GM23338 (cell line): Measurements from ENCODE around the gene AXIN1. TPM values are rescaled to one million over a fixed set of nuclear protein-coding genes. Genes with fewer than 3 reads are reported as not detected.
A peak's percentile ranks its signal among the peaks of the same experiment; 100 is the strongest.

ENCODE experiments used
- ATAC-seq: fragments of 200-7000 bp; cut with Tn5 transposase; 3 replicates; pipeline ENCODE4 v1.9.1; 2020
- DNase-seq: peaks from one replicate; pipeline ENCODE4 v3.0.0-alpha.2; 2015; ENCODE audit warnings: low spot score
- H2AFZ ChIP-seq: fragments of 200-600 bp; sonication (generic); 2 replicates; pipeline ENCODE4 v1.8.0; 2016; ENCODE audit warnings: antibody characterized with exemption, mild to moderate bottlenecking, moderate library complexity
- H3F3A ChIP-seq: fragments of 200-600 bp; sonication (generic); replicated peaks from 2 replicates; pipeline ENCODE4 v1.8.0; 2017; ENCODE audit warnings: antibody characterized with exemption, mixed run types, low read depth
- H3K27ac ChIP-seq: fragments of 200-600 bp; sonication (generic); 2 replicates; pipeline ENCODE4 v1.6.1; 2016; ENCODE audit warnings: low read depth
- H3K27me3 ChIP-seq: fragments of 200-600 bp; sonication (generic); 2 replicates; pipeline ENCODE4 v1.8.0; 2016; ENCODE audit warnings: mild to moderate bottlenecking, mixed run types, moderate library complexity; ENCODE audit not compliant: insufficient read depth
- H3K36me3 ChIP-seq: fragments of 200-600 bp; sonication (generic); 2 replicates; pipeline ENCODE4 v1.8.0; 2016; ENCODE audit warnings: mild to moderate bottlenecking; ENCODE audit not compliant: insufficient read depth
- H3K4me1 ChIP-seq: fragments of 200-600 bp; sonication (generic); 2 replicates; pipeline ENCODE4 v1.8.0; 2016; ENCODE audit warnings: mild to moderate bottlenecking, moderate library complexity; ENCODE audit not compliant: insufficient read depth
- H3K4me2 ChIP-seq: fragments of 200-600 bp; sonication (generic); 2 replicates; pipeline ENCODE4 v1.7.1; 2017; ENCODE audit warnings: mixed run types
- H3K4me3 ChIP-seq: fragments of 200-600 bp; sonication (generic); 2 replicates; pipeline ENCODE4 v1.6.1; 2016; ENCODE audit warnings: mixed run types
- H3K79me2 ChIP-seq: fragments of 200-600 bp; sonication (generic); replicated peaks from 2 replicates; pipeline ENCODE4 v1.8.0; 2017; ENCODE audit warnings: mild to moderate bottlenecking; ENCODE audit not compliant: insufficient read depth
- H3K9me2 ChIP-seq: fragments of 200-600 bp; sonication (generic); 2 replicates; pipeline ENCODE4 v1.8.0; 2017; ENCODE audit not compliant: insufficient read depth
- H4K20me1 ChIP-seq: fragments of 200-600 bp; sonication (generic); replicated peaks from 2 replicates; pipeline ENCODE4 v1.8.0; 2017; ENCODE audit warnings: mild to moderate bottlenecking; ENCODE audit not compliant: insufficient read depth
- H3K27ac Mint-ChIP-seq: 2 replicates; pipeline ENCODE4 v1.8.0; 2020; ENCODE audit warnings: inconsistent platforms, mild to moderate bottlenecking, moderate library complexity, mixed read lengths
- H3K27me3 Mint-ChIP-seq: 3 replicates; pipeline ENCODE4 v1.8.0; 2022; ENCODE audit warnings: low read depth, mild to moderate bottlenecking, moderate library complexity, mixed read lengths, inconsistent platforms; ENCODE audit not compliant: insufficient read depth, poor library complexity
- H3K36me3 Mint-ChIP-seq: 3 replicates; pipeline ENCODE4 v1.8.0; 2021; ENCODE audit warnings: low read depth, mild to moderate bottlenecking, inconsistent platforms, moderate library complexity, mixed read lengths
- H3K4me1 Mint-ChIP-seq: 3 replicates; pipeline ENCODE4 v1.8.0; 2020; ENCODE audit warnings: mild to moderate bottlenecking, inconsistent platforms, mixed read lengths
- H3K4me3 Mint-ChIP-seq: 3 replicates; pipeline ENCODE4 v1.8.0; 2021; ENCODE audit warnings: moderate library complexity, mild to moderate bottlenecking, inconsistent platforms, mixed read lengths
- H3K9me3 Mint-ChIP-seq: 3 replicates; pipeline ENCODE4 v1.8.0; 2020; ENCODE audit warnings: moderate library complexity, mild to moderate bottlenecking, inconsistent platforms, mixed read lengths
- CREB1 ChIP-seq: fragments of 250-450 bp; sonication (Bioruptor Pico); IDR thresholded peaks from 2 replicates; pipeline ENCODE4 v1.5.0; 2020; ENCODE audit warnings: low read depth, mild to moderate bottlenecking, moderate library complexity
- EZH2 ChIP-seq: fragments of 200-600 bp; sonication (generic); IDR thresholded peaks from one replicate; pipeline ENCODE4 v1.8.0; 2017; ENCODE audit warnings: antibody characterized with exemption, mild to moderate bottlenecking, low read depth; ENCODE audit not compliant: unreplicated experiment
- EZH2phosphoT487 ChIP-seq: fragments of 200-600 bp; sonication (generic); IDR thresholded peaks from one replicate; pipeline ENCODE4 v1.8.1; 2018; ENCODE audit warnings: antibody characterized with exemption; ENCODE audit not compliant: unreplicated experiment
- POLR2AphosphoS5 ChIP-seq: IDR thresholded peaks from 2 replicates; pipeline ENCODE4 v1.6.1; 2016; ENCODE audit warnings: antibody characterized with exemption, low read depth
- STAT1 ChIP-seq: IDR thresholded peaks from one replicate; pipeline ENCODE4 v1.6.1; 2016; ENCODE audit warnings: antibody characterized with exemption; ENCODE audit not compliant: unreplicated experiment
- ZNF114 ChIP-seq: fragments of 250-450 bp; sonication (Bioruptor Pico); IDR thresholded peaks from 2 replicates; pipeline ENCODE4 v1.5.0; 2020; ENCODE audit warnings: mild to moderate bottlenecking, moderate library complexity
- polyA plus RNA-seq: library from polyadenylated mRNA; unstranded; fragments of >200 nt; fragmentation: Nextera tagmentation; extraction: Ambion mirVana; gene quantifications from 2 replicates; pipeline ENCODE4 v1.2.1, GENCODE V29; 2016
- total RNA-seq: library from RNA; depleted of rRNA; stranded (reverse); fragments of >200 nt; shearing (Covaris generic); gene quantifications from 2 replicates; pipeline ENCODE4 v1.2.3, GENCODE V29; 2014
- TF ChIP-seq, protein P1 (sequence below): fragments of 250-450 bp; sonication (Bioruptor Pico); IDR thresholded peaks from 2 replicates; pipeline ENCODE4 v1.5.0; 2020; ENCODE audit warnings: mild to moderate bottlenecking, moderate library complexity

AXIN1 gene
- total and polyA plus RNA-seq, 2 experiments from 2014 or later, result 14.3 to 54.5 TPM

DNA sequence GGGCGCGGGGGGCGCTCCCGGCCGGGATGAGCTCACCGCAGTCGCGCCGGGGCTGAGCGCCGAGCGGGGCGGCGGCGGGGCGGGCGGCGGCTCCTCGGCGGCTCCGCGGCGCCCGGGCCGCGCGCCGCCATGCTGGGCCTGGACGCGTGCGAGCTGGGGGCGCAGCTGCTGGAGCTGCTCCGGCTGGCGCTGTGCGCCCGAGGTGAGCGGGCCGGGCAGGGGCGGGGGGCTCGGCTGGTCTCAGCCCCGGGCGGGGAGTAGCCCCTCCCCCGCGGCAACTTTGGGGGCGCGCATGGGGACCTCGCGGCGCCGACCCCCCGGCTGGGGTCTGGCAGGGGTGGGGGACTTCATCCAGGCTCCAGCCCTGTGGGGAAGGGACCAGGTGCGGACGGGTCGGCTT lies 72.0 kb downstream of the AXIN1 start, which contains the start of gene ARHGDIG:
Gene ARHGDIG, plus strand, starts transcription at position 40 of the 400 bp plus-strand sequence. Its CDS starts 90 bp downstream, at position 130.
- no peak within 1 kb of the TSS for H3K27ac ChIP-seq
- Mint-ChIP-seq H3K4me3 (peak within 1 kb of the TSS; percentile 66), H3K4me1 (no peaks in the 10 kb centered on the region), H3K9me3 (no peaks in the 10 kb centered on the region), H3K27ac (no peak within 1 kb of the TSS), H3K27me3 (peaks cover 32% of the 10 kb centered on the region), H3K36me3 (no peaks in the 10 kb centered on the region)
- ATAC-seq (peak; percentile 30), DNase-seq (peak; percentile 54)
- peak within 1 kb of the TSS; percentile 69 for H3K4me3 ChIP-seq
- no peaks in the 10 kb centered on the region for H3K79me2 ChIP-seq
- H3K27me3 ChIP-seq, result peaks cover 48% of the 10 kb centered on the region
- peak within 1 kb of the TSS; percentile 94 for H2AFZ ChIP-seq
- H3K4me2 ChIP-seq, result peak within 1 kb of the TSS; percentile 82
- no peaks in the 10 kb centered on the region for H3K36me3 ChIP-seq
- 0 out of 2 replicates have a peak, but pooled peaks cover 2% of the 10 kb centered on the region for H4K20me1 ChIP-seq
- no peak for TF ChIP-seq POLR2AphosphoS5
- no peak for TF ChIP-seq ZNF114 (CRISPR knock-in tag)
- no peak for TF ChIP-seq CREB1 (CRISPR knock-in tag)
- TF ChIP-seq, protein P1, sequence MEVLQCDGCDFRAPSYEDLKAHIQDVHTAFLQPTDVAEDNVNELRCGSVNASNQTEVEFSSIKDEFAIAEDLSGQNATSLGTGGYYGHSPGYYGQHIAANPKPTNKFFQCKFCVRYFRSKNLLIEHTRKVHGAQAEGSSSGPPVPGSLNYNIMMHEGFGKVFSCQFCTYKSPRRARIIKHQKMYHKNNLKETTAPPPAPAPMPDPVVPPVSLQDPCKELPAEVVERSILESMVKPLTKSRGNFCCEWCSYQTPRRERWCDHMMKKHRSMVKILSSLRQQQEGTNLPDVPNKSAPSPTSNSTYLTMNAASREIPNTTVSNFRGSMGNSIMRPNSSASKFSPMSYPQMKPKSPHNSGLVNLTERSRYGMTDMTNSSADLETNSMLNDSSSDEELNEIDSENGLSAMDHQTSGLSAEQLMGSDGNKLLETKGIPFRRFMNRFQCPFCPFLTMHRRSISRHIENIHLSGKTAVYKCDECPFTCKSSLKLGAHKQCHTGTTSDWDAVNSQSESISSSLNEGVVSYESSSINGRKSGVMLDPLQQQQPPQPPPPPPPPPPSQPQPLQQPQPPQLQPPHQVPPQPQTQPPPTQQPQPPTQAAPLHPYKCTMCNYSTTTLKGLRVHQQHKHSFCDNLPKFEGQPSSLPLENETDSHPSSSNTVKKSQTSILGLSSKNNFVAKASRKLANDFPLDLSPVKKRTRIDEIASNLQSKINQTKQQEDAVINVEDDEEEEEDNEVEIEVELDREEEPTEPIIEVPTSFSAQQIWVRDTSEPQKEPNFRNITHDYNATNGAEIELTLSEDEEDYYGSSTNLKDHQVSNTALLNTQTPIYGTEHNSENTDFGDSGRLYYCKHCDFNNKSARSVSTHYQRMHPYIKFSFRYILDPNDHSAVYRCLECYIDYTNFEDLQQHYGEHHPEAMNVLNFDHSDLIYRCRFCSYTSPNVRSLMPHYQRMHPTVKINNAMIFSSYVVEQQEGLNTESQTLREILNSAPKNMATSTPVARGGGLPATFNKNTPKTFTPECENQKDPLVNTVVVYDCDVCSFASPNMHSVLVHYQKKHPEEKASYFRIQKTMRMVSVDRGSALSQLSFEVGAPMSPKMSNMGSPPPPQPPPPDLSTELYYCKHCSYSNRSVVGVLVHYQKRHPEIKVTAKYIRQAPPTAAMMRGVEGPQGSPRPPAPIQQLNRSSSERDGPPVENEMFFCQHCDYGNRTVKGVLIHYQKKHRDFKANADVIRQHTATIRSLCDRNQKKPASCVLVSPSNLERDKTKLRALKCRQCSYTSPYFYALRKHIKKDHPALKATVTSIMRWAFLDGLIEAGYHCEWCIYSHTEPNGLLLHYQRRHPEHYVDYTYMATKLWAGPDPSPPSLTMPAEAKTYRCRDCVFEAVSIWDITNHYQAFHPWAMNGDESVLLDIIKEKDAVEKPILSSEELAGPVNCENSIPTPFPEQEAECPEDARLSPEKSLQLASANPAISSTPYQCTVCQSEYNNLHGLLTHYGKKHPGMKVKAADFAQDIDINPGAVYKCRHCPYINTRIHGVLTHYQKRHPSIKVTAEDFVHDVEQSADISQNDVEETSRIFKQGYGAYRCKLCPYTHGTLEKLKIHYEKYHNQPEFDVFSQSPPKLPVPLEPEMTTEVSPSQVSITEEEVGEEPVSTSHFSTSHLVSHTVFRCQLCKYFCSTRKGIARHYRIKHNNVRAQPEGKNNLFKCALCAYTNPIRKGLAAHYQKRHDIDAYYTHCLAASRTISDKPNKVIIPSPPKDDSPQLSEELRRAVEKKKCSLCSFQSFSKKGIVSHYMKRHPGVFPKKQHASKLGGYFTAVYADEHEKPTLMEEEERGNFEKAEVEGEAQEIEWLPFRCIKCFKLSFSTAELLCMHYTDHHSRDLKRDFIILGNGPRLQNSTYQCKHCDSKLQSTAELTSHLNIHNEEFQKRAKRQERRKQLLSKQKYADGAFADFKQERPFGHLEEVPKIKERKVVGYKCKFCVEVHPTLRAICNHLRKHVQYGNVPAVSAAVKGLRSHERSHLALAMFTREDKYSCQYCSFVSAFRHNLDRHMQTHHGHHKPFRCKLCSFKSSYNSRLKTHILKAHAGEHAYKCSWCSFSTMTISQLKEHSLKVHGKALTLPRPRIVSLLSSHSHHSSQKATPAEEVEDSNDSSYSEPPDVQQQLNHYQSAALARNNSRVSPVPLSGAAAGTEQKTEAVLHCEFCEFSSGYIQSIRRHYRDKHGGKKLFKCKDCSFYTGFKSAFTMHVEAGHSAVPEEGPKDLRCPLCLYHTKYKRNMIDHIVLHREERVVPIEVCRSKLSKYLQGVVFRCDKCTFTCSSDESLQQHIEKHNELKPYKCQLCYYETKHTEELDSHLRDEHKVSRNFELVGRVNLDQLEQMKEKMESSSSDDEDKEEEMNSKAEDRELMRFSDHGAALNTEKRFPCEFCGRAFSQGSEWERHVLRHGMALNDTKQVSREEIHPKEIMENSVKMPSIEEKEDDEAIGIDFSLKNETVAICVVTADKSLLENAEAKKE (CRISPR knock-in tag), result no peak
- no peak for TF ChIP-seq EZH2
- no peak for TF ChIP-seq STAT1
- TF ChIP-seq EZH2phosphoT487, result no peak
- no peaks in the 10 kb centered on the region for H3K4me1 ChIP-seq
- peaks cover 4% of the 10 kb centered on the region; the same call in 1 of the 2 replicates for H3F3A ChIP-seq
- H3K9me2 ChIP-seq, result no peaks in the 10 kb centered on the region
